Raji (cell line): ENCODE measurements around the gene CENPP.

Experiments used
- POLR2A ChIP-seq: IDR thresholded peaks from 2 replicates; pipeline ENCODE4 v1.6.1; 2011; ENCODE audit warnings: low read depth, low read length, control low read depth; ENCODE audit not compliant: insufficient read depth

Gene CENPP

DNA sequence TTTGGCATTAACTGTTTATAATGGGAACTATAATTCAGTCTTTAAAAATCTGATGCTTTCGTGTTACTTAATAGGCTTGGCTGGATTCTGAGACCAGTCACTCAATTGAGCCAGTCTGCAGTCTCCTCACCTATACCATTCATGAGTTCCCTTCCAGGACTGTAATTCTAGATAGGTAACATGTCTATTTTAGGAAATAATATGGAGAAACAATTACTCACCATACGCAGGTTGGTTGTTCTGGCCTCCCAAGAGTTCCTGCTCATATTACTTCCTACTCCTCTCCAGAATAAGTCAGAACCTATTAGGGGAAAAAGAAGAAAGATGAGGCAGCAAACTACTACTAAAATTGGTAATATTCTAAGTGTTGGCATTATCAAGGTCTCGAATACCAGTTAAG lies 27.7 kb upstream of the CENPP start:
- TF ChIP-seq POLR2A: no peak

- TF ChIP-seq POLR2A: no peak
Measured at GRCh38 chr9:92299116-92299515, 26.6 kb upstream of the CENPP start.

DNA sequence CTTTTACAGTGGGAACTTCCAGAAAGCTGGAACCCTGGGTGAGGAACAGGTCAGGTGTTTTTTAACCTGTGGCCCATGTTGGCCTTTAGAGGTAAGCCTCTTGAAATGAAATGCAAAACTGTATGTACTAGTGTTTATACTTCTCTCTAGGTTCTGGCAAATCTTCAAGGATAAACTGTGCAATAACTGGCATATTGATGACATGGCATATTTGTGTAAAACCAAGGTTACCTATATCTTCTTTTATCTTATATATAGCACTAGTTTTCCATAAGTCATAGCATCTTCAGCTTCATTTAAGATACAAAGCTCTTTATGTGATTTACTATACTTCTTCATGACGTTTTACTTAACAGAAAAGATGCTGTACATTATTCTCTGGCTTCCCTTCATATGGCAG lies 24.8 kb upstream of the CENPP start:
- no peak for TF ChIP-seq POLR2A

DNA sequence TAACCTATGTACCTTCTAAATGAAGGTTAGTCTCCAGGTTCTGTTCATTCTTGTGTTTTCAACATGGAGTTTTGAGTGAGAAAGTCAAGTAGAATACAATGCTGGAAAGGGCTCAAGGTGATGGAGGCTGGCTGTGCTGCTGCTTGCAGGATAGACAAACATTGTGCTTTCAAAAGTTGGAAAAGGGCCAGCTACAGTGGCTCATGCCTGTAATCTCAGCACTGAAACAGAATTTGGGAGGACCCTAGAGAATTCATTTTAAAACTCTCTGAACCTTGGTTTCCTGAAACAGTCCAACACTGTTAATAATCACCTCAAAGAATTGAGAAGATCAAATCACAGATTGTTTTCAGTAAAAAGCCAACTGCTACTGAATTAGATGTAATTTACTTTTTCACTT lies 16.9 kb upstream of the CENPP start:
- TF ChIP-seq POLR2A: no peak

DNA sequence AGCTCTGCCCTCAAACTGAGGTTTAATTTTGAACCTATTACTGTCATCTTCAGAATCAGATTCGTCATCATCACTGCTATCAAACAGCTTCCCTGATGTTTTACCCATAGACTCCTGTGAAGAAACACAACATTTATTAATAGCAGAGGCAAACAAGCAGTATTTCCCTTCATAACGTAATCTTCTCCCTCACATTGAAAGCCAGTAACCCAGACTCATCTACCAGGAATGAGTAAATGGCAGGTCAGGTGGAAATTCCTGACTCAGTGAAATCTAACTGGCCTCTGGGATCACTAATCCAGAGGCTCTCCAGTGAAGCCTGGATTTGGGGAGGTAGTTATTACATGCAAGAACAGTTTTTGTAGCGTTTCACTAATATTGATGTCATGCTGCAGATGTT lies 15.2 kb upstream of the CENPP start:
- TF ChIP-seq POLR2A: no peak

DNA sequence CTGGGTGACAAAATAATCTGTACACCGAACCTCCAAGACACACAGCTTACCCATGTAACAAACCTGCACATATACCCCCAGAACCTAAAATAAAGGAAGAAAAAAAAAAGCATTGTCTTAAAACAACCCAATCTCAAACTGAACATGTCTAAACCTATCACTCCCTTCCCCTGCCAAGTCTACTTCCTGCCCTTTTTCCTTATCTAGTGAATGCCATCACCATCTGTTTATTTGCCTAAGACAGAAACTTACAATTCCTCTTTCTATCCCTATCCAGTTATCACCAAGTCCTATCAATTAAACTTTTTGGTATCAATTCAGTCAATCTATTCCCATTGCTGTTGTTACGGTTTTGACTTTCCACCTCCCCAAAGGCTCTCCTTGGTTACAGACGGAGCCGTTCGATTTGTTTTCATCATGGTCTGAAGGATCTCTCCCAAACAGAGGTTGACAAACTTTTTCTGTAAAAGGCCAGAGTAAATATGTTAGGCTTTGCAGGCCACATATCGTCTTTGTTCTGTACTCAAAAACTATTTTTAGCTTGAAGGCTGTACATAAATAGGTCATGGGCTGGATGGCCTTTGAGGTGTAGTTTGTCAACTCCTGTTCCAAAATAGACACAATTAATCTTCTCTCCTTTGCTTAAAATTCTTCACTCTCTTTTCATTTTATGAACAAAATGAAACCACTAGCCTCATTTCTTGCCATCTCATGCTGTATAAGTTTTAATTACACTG lies 12.7 kb upstream of the CENPP start:
- TF ChIP-seq POLR2A: no peak

GRCh38 chr9:92313624-92314012 lies 12.1 kb upstream of the CENPP start:
- TF ChIP-seq POLR2A: no peak

DNA sequence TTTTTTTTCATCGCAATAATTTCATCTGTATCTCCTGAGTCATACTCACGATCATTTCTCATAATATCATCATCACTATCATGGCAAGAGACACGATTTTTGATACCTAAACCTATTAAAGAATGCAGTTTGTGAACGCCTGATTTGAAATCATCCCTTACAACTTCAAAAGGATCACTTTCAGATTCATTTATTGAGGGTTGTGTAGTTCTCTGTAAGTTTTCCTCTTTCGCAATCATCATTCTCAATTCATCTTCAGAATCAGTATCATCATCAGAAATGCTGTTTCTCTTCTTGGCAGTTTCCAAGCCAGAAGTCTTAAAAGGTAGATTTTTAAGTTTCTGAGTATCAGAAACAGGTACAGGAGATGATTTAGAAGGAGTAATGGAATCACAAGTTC lies 10.3 kb upstream of the CENPP start:
- no peak for TF ChIP-seq POLR2A

DNA sequence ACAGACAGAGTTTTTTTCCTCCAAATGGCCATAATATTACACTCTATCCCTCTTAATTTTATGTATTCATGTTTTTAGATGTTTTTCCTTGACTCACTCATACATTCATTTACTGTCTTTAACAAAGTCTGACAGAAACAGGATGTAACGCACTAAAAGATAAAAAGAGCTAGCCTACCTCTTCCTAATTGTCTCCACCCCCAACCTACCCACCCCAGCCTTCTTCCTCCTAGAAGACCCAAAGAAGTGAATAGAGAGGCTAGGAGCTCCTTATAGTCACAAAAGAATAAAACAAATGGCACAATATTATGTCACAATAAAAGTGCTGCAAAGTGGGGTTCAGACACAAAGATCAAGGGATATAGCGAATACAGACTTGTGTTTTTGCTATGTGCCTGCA lies 1.3 kb upstream of the CENPP start:
- TF ChIP-seq POLR2A: no peak

- no peak for TF ChIP-seq POLR2A
Measured at GRCh38 chr9:92324889-92325268, 874 bp upstream of the CENPP start.

GRCh38 chr9:92325991-92326500 lies 293 bp downstream of the CENPP start:
- TF ChIP-seq POLR2A: peak; percentile 84; the same call in 1 of the 2 replicates

DNA sequence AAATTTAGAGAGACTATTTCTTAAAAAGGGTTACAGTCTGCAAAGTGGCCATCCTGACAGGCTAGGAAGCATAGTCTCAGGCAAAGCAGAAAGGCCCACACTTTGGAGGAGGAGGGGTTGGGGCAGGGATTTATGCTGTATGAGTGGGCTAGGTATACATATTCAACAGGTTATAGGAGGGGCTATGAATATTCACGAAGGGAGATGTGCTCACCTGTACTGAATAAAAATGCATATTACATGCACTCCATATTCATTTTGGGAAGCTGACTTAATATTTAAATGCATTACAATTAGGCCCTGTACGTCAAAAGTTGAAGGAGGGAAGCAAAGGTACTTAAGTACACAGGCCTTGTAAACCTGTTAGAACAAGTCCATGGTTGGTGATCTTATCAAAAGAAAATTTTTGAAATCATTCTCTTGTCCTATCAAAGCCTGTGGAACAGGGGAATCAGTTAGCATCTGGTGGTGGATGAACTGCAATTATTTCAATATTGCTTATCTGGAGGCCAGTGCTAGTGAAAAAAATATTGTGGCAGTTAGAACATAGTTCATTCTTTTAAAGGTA lies 1.6 kb downstream of the CENPP start:
- TF ChIP-seq POLR2A: no peak

DNA sequence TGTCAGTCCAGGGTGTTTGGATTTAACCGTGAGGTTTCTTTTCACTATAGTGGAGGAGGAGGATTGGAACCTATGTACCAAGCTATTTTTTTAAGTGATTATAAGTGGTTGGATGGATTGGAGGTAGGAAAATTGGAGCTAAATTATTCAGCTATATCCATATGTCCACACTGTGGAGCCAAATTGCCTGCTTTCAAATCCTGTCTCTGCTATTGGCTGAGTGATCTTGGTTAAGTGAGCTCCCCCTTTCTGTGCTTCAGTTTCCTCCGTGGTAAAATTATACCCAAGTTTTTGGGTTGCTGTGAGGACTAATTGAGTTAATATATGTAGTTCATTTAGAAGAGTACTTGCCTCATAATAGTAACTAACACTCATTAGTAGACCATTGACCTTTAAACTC lies 2.5 kb downstream of the CENPP start:
- TF ChIP-seq POLR2A: no peak

DNA sequence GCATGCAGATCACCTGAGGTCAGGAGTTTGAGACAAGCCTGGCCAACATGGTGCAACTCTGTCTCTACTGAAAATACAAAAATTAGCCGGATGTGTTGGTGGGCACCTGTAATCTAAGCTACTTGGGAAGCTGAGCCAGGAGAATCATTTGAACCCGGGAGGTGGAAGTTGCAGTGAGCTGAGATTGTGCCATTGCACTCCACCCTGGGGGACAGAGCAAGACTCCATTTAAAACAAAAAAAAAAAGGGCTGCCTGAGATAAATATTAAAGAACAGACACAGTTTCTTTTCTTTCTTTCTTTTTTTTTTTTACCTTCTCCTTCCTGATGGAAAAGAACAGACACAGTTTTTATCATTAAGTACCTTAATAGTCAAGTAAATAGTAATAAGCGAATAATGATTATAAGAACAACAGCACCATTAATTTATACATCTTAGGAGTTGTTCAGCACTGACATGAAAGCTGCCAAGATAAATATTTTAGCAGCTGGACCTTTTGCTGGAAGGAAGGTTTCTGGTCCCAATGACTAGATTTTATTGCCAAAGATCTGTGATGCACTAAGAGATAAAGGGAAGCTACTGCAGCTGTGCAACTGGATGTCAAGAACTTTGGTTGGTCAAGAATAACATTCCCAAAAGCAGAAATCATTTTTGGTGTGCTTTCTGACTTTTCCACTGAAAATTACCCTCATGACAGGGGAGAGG lies 7.0 kb downstream of the CENPP start:
- TF ChIP-seq POLR2A: no peak

GRCh38 chr9:92333282-92333634 lies 7.5 kb downstream of the CENPP start:
- TF ChIP-seq POLR2A: no peak

DNA sequence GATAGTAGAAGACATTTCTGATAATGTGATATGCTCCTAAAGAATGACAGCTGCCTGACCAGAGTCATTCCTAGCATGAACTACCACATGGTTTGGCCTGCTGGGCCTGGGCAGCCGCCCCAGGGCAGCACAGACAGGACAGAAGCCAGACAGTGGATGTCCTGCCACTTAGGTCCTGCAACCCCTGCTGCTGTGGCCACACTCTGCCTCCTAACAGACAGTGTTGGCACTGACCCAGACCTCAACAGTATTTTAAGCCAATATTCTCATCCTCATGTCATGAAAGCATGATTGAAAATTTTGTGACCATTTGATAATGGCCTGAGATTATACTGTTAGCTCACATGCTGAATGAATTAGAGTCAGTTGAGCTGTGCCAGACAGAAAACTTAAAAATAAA lies 15.8 kb downstream of the CENPP start:
- no peak for TF ChIP-seq POLR2A
